GM12865 (cell line): Measurements from ENCODE around the gene C1QC.

Experiments used
- DNase-seq: peaks from one replicate; pipeline ENCODE4 v3.0.0; 2010; ENCODE audit warnings: low read depth
- H3K4me3 ChIP-seq: 2 replicates; pipeline ENCODE4 v1.5.1; 2011; ENCODE audit warnings: mild to moderate bottlenecking, low read depth, low read length, control low read depth
- TF ChIP-seq, protein P1 (sequence below): IDR thresholded peaks from 2 replicates; pipeline ENCODE4 v1.5.1; 2011; ENCODE audit warnings: low read length, control low read depth, low read depth, inconsistent platforms; ENCODE audit not compliant: insufficient read depth; ENCODE audit errors: missing control alignments

The C1QC gene

GRCh38 chr1:22600071-22600816 lies 43.2 kb upstream of the C1QC start:
- TF ChIP-seq, protein P1, sequence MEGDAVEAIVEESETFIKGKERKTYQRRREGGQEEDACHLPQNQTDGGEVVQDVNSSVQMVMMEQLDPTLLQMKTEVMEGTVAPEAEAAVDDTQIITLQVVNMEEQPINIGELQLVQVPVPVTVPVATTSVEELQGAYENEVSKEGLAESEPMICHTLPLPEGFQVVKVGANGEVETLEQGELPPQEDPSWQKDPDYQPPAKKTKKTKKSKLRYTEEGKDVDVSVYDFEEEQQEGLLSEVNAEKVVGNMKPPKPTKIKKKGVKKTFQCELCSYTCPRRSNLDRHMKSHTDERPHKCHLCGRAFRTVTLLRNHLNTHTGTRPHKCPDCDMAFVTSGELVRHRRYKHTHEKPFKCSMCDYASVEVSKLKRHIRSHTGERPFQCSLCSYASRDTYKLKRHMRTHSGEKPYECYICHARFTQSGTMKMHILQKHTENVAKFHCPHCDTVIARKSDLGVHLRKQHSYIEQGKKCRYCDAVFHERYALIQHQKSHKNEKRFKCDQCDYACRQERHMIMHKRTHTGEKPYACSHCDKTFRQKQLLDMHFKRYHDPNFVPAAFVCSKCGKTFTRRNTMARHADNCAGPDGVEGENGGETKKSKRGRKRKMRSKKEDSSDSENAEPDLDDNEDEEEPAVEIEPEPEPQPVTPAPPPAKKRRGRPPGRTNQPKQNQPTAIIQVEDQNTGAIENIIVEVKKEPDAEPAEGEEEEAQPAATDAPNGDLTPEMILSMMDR: no peak
- H3K4me3 ChIP-seq: no peak overlapping the region
- no peak for DNase-seq

- no peak overlapping the region for H3K4me3 ChIP-seq
- TF ChIP-seq, protein P1: no peak
- DNase-seq: no peak
These were observed 42.4 kb upstream of the C1QC start for GRCh38 chr1:22600817-22601605.

GRCh38 chr1:22601610-22602009 lies 41.8 kb upstream of the C1QC start:
- no peak for DNase-seq
- H3K4me3 ChIP-seq: no peak overlapping the region
- TF ChIP-seq, protein P1: no peak

DNA sequence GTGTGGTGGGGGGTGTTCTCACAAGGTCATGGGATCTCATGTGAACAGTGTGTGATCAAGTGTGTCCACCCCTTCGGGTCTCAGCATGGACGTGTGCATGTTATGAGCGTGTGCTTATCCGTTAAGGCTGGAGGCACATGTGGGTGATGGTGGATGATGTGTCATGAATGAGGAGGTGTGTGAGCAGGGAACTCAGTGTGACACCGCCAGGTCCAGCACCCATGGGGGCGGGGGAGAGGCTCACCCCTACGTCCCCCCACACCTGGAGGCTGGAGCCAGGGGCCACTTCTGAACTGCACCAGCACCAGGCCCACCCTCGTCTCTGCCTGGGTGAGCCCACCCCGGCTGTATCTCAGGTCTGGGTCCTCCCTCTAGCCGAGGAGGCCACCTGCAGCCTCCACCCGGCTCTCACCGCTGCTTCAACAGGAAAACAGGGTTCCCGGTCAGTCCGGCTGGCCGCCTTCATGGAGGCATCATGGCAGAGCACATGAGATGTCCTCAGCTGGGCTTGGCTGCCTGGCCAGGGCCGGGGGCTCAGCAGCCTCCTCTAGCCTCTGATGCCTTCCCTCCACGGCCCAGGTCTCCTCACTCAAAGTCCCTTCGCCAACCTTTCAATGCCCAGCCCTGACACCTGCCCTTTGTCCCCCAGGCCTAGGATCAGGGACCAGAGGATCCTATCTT lies 41.2 kb upstream of the C1QC start:
- DNase-seq: no peak
- no peak overlapping the region for H3K4me3 ChIP-seq
- TF ChIP-seq, protein P1: no peak

DNA sequence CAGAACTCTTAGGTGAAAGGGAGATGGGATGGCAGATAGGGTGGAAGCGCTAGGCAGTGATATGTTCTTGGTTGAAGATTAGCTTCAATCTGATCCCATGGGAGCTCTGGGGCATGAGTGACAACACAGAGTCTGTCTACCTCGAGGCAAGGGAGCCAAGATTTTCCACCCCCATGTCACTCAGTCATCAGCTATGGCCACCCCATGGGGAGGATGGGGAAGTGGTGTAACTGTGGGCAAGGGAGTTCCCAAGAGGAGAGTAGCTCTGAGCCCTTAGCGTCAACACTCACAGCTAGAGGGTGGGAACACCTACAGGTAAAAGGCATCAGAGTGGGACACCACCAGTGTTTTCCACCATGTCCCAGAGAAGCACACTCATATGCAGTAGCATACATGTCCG lies 37.3 kb upstream of the C1QC start:
- H3K4me3 ChIP-seq: no peak overlapping the region
- TF ChIP-seq, protein P1: no peak
- DNase-seq: no peak

DNA sequence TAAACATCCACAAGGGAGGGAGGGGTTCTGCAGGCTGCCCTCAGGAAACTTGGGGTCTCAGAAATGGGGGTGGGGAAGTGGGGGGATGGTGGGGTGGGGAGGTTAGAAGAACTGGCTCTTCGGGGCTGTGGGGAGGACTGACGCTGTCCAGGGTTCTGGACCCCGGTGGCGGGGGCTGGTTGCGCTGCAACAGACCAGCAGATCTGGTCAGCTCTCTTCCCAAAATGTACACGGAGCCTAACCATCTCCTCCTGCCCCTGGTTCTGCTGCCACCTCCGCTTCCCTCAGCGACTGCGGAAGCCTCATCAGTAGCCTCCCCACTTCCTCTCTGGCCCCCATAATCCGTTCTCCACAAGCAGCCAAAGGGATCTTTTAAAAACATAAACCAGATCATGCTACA lies 36.3 kb upstream of the C1QC start:
- no peak overlapping the region for H3K4me3 ChIP-seq
- DNase-seq: no peak
- TF ChIP-seq, protein P1: no peak
